ENCODE data around the gene ST7.

The ST7 gene

DNA sequence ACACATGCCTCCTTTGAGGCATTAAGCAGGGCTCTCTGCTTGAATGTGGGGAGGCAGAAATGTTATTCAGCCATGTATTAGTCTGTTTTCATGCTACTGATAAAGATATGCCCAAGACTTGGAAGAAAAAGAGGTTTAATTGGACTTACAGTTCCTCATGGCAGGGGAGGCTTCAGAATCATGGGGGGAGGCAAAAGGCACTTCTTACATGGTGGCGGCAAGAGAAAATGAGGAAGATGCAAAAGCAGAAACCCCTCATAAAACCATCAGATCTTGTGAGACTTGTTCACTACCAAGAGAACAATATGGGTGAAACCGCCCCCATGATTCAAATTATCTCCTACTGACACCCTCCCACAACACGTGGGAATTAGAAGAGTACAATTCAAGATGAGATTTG is 37.9 kb downstream of the ST7 start:
- no peak for TF ChIP-seq JUND (IDR thresholded peaks at IDR 0.05; ENCODE audit: low read depth)
- DNase-seq (ENCODE audit: low read depth in 1 of 2, low spot score in 1 of 2): no peak
- in situ Hi-C loops (cut with HindIII; ENCODE audit: low pct_unique_long_range_greater_than_20kb, low sequenced_read_pairs): no loop called here

DNA sequence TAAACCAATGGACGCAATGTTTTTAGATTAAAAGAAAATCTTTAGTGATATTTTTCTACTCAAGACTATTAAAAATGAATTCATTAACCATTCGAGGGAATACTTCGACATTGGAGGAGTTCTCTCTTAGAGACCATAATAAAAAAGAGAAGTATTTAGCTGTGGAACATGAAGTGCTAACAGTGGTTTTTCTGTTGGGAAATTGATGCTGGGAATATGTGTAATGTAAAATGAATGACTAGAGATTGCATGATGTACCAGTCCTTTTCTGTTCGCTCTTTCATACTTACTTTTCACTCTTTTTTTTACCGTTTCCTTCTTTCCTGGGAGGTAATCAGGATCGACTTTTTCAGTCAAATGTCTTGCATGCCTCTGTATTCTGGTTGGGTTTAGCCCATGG is 41.3 kb downstream of the ST7 start:
- no peak for TF ChIP-seq JUND (IDR thresholded peaks at IDR 0.05; ENCODE audit: low read depth)
- in situ Hi-C loops (cut with HindIII; ENCODE audit: low pct_unique_long_range_greater_than_20kb, low sequenced_read_pairs): no loop called here
- no peak for DNase-seq (ENCODE audit: low read depth in 1 of 2, low spot score in 1 of 2)

DNA sequence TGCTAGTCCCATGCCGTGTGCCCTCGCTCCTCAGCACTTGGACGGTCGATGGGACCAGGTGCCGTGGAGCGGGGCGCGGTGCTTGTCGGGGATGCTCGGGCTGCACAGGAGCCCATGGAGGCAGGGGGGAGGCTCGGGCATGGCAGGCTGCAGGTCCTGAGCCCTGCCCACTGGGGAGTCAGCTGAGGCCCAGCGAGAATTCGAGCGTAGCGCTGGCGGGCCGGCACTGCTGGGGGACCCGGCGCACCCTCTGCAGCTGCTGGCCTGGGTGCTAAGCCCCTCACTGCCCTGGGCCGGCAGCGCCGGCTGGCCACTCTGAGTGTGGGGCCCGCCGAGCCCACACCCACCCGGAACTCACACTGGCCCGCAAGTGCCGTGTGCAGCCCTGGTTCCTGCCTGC is 44.7 kb downstream of the ST7 start:
- no peak for DNase-seq (ENCODE audit: low read depth in 1 of 2, low spot score in 1 of 2)
- in situ Hi-C loops (cut with HindIII; ENCODE audit: low pct_unique_long_range_greater_than_20kb, low sequenced_read_pairs): no loop called here
- TF ChIP-seq JUND (IDR thresholded peaks at IDR 0.05; ENCODE audit: low read depth): no peak

DNA sequence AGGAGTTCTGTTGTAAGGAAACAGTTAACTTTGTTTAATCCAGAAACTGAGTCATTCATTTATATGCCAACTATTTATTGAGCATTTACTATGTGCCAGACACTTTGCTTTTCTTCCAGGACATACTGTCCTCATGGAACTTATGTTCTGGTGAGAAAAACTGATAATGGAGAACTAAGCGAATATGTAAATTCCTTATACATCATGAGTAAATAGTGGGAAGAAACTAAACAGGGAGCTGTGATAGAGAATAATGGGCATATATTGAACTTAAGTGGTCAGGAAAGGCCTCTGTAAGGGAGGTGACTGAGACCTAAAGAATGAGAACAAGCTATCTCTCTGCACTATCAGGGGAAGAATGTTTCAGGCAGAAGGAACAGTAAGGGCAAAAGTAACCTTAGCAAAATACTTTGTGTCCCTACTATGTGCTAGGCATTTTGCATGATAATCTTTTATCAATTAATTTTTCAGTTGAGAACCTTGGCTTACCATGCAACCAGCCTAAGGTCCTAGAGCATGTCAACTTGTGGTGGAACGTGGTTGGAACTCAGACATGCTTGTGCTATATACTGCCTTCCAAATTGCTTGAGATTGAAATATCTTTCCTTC is 45.4 kb downstream of the ST7 start:
- no peak for DNase-seq (ENCODE audit: low read depth in 1 of 2, low spot score in 1 of 2)
- no peak for TF ChIP-seq JUND (IDR thresholded peaks at IDR 0.05; ENCODE audit: low read depth)
- in situ Hi-C loops (cut with HindIII; ENCODE audit: low pct_unique_long_range_greater_than_20kb, low sequenced_read_pairs): no loop called here

DNA sequence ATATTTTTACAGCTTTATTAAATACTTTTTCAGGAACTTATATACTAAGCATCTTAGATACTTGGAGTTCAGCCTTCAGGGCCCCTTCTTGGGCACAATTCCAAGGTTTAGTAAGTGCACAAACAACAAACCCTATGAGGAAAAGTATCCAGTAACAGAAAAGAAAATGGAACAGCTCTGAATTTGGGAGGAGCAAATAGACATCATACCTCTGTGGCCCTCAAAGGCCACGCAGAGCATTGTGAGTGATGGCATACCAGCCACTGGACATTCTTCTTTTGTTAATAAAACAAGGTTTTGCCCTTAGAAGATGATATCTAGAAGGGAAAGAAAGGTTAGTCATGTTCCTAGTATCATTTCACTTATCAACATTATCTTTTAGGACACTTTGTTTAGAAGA is 46.0 kb downstream of the ST7 start:
- in situ Hi-C loops (cut with HindIII; ENCODE audit: low pct_unique_long_range_greater_than_20kb, low sequenced_read_pairs): no loop called here
- no peak for TF ChIP-seq JUND (IDR thresholded peaks at IDR 0.05; ENCODE audit: low read depth)
- no peak for DNase-seq (ENCODE audit: low read depth in 1 of 2, low spot score in 1 of 2)

DNA sequence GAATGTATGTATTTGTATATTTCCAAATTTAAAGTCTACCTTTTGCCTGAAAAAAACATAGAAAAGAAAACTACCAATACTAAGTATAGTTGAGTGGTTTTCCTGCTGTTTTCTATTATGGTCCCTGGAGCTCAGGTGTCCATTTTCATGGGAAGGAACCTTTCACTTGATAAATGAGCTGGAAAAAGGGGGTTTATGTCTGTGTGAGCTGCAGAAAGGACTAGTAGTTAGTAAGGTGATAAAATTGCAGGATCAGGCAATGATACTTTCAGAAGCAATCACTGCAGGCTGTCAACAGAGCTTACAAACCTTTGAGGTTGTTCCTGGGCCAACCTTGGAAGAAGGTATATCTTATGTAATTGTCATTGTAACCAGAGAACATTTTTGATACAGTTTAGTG is 48.0 kb downstream of the ST7 start:
- in situ Hi-C loops (cut with HindIII; ENCODE audit: low pct_unique_long_range_greater_than_20kb, low sequenced_read_pairs): no loop called here
- DNase-seq (ENCODE audit: low read depth in 1 of 2, low spot score in 1 of 2): no peak
- no peak for TF ChIP-seq JUND (IDR thresholded peaks at IDR 0.05; ENCODE audit: low read depth)

DNA sequence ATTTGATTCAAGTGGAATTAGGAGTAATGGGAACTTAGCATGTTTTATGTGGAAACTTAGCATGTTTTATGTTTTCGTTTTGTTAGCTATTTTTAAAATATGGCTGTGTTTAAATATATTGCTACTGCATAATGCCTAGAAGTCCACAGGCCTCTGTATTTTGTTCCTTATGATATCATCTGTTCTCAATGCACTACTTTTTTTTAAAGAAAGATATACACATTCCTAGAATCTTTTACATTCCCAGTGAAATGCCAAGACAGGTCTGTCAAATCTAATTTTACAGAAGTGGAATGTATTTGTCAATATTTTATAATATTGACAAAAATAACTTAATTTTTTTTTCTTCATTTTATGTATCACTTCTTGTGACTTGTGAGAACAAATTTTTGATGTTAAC is 51.6 kb downstream of the ST7 start:
- TF ChIP-seq JUND (IDR thresholded peaks at IDR 0.05; ENCODE audit: low read depth): no peak
- in situ Hi-C loops (cut with HindIII; ENCODE audit: low pct_unique_long_range_greater_than_20kb, low sequenced_read_pairs): no loop called here
- no peak for DNase-seq (ENCODE audit: low read depth in 1 of 2, low spot score in 1 of 2)

DNA sequence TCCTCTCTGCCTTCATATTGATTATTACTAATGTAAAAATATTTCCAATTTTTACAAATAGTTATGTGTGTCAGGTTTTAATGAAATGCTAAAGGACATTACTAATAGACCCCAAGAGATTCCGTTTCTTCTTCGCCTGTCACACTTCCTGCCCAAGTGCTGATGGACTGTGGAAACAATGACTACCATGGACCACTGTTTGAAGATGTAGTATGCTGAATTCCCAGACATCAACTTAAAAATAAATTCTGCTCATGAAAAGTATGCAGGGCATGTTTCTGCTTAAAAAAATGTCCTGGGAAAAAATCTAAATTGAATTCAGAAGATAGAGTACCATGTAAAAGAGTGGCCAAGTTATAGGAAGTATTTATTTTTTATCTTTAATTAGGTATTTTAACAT is 52.1 kb downstream of the ST7 start:
- no peak for TF ChIP-seq JUND (IDR thresholded peaks at IDR 0.05; ENCODE audit: low read depth)
- in situ Hi-C loops (cut with HindIII; ENCODE audit: low pct_unique_long_range_greater_than_20kb, low sequenced_read_pairs): no loop called here
- no peak for DNase-seq (ENCODE audit: low read depth in 1 of 2, low spot score in 1 of 2)

DNA sequence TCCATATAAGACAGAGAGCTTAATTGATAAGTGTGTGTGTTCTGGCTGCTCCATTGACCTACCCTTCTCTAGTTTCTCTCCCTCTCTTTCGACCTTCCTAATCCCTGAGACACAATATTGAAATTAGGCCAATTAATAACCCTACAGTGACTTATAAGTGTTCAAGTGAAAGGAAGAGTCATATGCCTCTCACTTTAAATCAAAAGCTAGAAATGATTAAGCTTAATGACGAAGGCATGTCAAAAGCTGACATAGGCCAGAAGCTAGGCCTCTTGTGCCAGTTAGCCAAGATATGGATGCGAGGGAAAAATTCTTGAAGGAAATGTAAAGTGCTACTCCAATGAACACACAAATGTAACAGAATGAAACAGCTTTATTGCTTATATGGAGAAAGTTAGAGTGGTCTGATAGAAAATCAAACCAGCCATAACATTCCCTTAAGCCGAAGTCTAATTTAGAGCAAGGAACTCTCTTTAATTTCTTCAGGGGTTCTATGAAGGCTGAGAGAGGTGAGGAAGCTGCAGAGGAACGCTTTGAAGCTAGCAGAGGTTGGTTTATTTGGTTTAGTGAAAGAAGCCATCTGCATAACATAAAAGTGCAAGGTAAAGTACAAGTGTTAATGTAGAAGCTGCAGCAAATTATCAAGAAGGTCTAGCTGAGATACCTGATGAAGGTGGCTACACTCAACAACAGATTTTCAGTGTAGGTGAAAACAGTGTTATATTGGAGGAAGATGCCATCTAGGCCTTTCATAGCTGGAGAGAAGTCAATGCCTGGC is 53.8 kb downstream of the ST7 start:
- in situ Hi-C loops (cut with HindIII; ENCODE audit: low pct_unique_long_range_greater_than_20kb, low sequenced_read_pairs): no loop called here
- DNase-seq (ENCODE audit: low read depth in 1 of 2, low spot score in 1 of 2): no peak
- TF ChIP-seq JUND (IDR thresholded peaks at IDR 0.05; ENCODE audit: low read depth): no peak

DNA sequence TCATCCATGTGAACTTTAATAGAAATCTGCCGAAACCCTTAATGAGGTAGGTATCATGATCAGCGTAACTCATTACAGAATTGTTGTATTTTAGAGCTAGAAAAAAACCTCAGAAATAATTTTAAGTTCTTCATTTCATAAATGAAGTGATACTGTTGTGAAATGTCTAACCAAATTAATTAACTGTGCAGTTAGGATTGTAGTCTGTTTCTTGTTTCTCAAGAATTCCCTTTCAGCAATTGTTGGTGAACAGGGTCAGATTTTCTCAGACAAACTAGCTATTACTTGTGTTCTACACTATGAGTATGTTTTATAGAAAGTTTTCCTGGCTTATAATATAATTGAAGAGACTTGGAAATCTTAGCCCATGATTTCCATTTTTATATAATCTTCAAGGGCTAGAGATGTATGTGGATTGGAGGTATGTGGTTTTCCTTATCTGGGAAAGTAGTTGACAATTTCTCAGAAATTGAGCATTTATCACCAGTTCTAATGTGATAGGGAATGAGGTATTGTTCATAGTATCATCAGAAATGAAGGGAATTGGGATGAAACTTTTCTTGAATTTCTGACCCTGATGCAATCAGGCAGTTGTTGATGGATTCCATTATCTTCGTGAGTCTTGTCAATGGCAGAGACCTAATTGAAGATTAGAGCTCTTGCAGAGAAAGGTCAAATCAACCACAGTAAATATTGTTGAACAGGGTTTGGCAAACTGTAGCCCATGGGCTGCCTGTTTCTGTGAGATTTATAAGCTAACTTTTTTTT is 55.0 kb downstream of the ST7 start:
- no peak for TF ChIP-seq JUND (IDR thresholded peaks at IDR 0.05; ENCODE audit: low read depth)
- in situ Hi-C loops (cut with HindIII; ENCODE audit: low pct_unique_long_range_greater_than_20kb, low sequenced_read_pairs): no loop called here

DNA sequence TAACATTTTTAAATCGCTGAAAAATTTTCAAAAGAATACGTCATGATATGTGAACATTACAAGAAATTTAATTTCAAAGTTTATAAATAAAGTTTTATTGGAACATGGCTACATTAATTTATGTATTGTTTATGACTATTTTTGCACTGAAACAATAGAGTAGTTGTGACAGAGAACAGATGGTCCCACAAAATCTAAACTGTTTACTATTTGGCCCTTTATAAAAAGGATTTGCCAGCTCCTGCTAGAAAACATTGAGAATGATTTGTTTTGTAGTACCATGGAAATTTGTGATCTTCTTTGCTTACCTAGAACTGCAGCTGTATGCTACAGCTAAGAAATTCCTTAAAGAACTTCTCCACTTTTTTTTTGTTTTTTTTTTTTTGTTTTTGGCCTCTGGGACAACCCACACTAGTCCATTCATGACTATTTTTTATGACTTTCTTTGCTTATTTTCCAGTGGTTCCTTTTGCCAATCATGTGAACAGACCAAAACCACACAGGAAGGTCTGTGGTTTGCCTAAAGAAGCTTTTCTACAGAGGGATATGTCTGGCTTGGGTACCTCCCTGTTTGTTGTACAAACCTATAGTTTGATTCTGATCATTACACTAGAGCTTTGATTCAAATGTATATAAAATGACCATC is 55.7 kb downstream of the ST7 start:
- in situ Hi-C loops (cut with HindIII; ENCODE audit: low pct_unique_long_range_greater_than_20kb, low sequenced_read_pairs): no loop called here
- TF ChIP-seq JUND (IDR thresholded peaks at IDR 0.05; ENCODE audit: low read depth): no peak
- no peak for DNase-seq (ENCODE audit: low read depth in 1 of 2, low spot score in 1 of 2)

More for the DNA sequence above, 55.0 kb downstream of the ST7 start:
- no peak for DNase-seq (ENCODE audit: low read depth in 1 of 2, low spot score in 1 of 2)

DNA sequence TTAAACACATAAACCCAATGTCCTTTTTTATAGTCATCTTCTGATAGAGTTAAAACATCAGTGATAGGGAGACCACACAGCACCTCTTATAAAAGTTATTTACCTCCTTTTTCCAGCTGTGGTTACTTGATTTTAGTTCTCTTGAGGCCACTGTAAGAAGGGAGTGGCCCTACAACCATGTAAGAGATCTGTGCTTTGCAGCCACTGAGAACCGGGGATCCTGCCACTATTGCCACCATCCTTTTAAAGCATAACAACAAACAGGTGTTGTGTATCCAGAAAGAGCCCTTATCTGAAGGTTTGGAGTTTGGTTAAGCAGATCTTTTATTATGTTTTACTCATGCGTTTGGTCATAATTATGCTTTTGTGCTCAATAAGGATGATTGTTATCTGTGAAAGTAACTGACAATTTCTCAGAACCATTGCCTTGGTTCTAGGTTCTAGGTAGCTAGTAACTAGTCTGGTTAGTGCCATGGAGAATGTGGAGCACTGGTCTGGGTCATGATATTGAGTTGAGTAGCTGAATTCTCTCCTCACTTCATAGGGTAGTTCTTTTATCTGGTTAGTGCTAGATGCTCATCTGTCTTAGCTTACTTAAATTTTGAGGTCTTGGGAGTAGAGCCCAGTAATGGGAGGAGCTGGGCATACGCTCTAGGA is 56.5 kb downstream of the ST7 start:
- no peak for TF ChIP-seq JUND (IDR thresholded peaks at IDR 0.05; ENCODE audit: low read depth)
- DNase-seq (ENCODE audit: low read depth in 1 of 2, low spot score in 1 of 2): no peak
- in situ Hi-C loops (cut with HindIII; ENCODE audit: low pct_unique_long_range_greater_than_20kb, low sequenced_read_pairs): no loop called here

Measured in T47D (cell line).